ENCODE results near the gene MSI2. TPM values are rescaled to one million over a fixed set of nuclear protein-coding genes. Genes with fewer than 3 reads are reported as not detected.

The MSI2 gene
- total RNA-seq, 1 donor from 2014 or later = 23.1 TPM

DNA sequence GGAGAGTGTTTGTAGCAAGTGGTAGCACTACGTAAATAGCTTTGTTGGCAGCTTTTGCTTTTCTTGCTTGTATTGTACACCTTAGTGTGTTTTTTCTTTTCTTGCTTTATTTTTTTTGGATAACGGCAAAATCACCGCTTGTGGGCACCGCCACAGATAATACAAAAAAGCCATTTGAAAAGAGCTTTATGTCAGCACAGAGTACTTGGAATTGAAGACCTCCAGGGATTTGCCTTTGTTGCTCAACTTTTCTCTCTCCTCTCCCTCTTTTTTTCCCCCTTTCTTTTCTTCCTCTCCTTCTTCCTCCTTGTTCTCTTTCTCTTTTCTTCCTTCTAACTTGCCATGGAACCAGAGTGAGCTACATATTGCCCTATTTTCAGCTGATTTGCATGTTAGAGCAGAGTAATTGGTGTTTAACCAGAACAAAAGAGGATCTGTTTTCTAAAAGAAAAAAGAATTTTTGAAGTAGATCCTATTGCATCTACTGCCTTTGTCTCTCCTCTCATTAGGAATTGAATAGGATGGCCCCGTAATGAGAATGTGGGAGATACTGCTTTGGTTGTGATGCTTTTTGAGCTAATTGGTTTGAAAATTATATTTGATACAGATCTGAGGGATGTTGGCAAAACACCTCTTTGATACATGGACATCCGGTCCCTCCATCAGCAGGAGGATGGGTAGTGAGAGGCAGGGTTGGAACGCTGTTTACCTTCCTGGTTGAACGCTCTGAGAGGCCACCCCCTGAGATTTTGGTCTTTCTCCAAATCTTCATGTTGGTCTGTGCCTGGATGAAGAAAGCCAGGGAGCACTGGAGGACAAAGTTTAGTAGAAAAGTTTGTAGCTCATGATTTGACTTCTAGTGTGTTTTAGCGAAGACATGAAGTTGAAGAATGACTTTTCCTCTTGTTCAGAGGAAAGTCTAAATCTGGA is 85.6 kb downstream of the MSI2 start:
- no peak overlapping the region for H3K4me3 Mint-ChIP-seq (ENCODE audit: unreplicated experiment)

DNA sequence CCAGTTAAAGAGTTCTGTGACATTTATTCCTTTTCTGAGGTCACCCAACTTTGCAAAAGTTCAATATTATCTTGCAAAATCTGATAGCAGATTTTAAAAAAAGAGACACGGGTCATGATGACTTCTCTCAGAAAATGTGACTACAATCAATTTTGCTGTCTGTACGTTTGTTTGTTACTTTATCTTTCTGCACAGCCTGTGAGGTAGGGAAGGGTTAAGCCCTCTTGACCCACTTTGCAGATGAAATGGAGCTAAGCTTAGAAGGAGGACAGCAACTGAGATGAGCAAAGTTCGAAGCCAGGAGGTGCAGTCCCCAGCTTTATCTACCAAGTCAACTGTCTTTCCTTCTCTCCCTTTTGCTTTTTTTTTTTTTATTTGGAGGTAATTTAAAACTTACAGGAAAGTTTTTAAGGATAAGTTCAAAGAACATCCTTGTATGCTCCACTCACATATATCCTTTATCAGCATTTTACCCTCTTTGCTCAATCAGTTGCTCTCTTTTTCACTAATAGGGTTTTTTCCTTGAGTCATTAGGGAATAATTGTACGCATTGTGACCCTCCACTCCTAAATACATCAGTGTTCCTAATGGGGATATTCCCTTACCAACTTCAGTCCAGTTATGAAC is 86.8 kb downstream of the MSI2 start:
- no peaks in the 10 kb centered on the region for H3K9me3 Mint-ChIP-seq (ENCODE audit: low read depth)

More for the DNA sequence above, 85.6 kb downstream of the MSI2 start:
- Mint-ChIP-seq H3K27me3 (ENCODE audit: low read depth) (no peaks in the 10 kb centered on the region), H3K4me1 (ENCODE audit: low read depth) (no peaks in the 10 kb centered on the region), H3K9me3 (ENCODE audit: low read depth) (no peaks in the 10 kb centered on the region), H3K36me3 (ENCODE audit: low read depth) (peaks cover 3% of the 10 kb centered on the region), H3K27ac (ENCODE audit: unreplicated experiment) (no peak overlapping the region)
- TF ChIP-seq, protein P1, sequence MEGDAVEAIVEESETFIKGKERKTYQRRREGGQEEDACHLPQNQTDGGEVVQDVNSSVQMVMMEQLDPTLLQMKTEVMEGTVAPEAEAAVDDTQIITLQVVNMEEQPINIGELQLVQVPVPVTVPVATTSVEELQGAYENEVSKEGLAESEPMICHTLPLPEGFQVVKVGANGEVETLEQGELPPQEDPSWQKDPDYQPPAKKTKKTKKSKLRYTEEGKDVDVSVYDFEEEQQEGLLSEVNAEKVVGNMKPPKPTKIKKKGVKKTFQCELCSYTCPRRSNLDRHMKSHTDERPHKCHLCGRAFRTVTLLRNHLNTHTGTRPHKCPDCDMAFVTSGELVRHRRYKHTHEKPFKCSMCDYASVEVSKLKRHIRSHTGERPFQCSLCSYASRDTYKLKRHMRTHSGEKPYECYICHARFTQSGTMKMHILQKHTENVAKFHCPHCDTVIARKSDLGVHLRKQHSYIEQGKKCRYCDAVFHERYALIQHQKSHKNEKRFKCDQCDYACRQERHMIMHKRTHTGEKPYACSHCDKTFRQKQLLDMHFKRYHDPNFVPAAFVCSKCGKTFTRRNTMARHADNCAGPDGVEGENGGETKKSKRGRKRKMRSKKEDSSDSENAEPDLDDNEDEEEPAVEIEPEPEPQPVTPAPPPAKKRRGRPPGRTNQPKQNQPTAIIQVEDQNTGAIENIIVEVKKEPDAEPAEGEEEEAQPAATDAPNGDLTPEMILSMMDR (IDR thresholded peaks at IDR 0.05) = no peak
- DNase-seq (ENCODE audit: low spot score) = no peak

DNA sequence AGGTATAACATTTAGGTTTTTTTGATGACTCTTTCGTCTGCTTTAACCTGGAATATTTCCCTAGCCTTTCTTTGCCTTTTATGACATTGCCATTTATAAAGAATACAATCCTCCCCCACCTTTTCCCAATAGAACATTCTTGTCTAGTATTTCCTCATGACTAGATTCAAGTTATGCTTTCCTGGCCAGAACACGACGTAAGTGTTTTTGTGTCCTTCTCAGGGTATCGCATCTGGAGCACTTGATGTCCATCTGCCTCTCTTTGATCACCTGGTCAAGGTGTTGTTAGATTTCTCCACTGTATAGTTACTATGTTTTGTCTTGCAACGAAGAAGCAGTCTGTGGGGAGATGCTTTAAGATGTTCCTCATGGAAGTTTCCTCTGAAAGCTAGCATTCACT is 87.4 kb downstream of the MSI2 start:
- Mint-ChIP-seq H3K36me3 (ENCODE audit: low read depth) (peaks cover 11% of the 10 kb centered on the region), H3K4me3 (ENCODE audit: unreplicated experiment) (no peak overlapping the region), H3K27ac (ENCODE audit: unreplicated experiment) (no peak overlapping the region), H3K9me3 (ENCODE audit: low read depth) (no peaks in the 10 kb centered on the region), H3K27me3 (ENCODE audit: low read depth) (no peaks in the 10 kb centered on the region), H3K4me1 (ENCODE audit: low read depth) (no peaks in the 10 kb centered on the region)
- DNase-seq (ENCODE audit: low spot score) = no peak
- TF ChIP-seq, protein P1 (IDR thresholded peaks at IDR 0.05) = no peak

More for the DNA sequence above, 86.8 kb downstream of the MSI2 start:
- TF ChIP-seq, protein P1 (IDR thresholded peaks at IDR 0.05) = no peak
- H3K36me3 Mint-ChIP-seq (ENCODE audit: low read depth) = peaks cover 7% of the 10 kb centered on the region
- no peak overlapping the region for H3K4me3 Mint-ChIP-seq (ENCODE audit: unreplicated experiment)
- H3K27ac Mint-ChIP-seq (ENCODE audit: unreplicated experiment) = no peak overlapping the region
- H3K4me1 Mint-ChIP-seq (ENCODE audit: low read depth) = no peaks in the 10 kb centered on the region
- H3K27me3 Mint-ChIP-seq (ENCODE audit: low read depth) = no peaks in the 10 kb centered on the region
- no peak for DNase-seq (ENCODE audit: low spot score)

DNA sequence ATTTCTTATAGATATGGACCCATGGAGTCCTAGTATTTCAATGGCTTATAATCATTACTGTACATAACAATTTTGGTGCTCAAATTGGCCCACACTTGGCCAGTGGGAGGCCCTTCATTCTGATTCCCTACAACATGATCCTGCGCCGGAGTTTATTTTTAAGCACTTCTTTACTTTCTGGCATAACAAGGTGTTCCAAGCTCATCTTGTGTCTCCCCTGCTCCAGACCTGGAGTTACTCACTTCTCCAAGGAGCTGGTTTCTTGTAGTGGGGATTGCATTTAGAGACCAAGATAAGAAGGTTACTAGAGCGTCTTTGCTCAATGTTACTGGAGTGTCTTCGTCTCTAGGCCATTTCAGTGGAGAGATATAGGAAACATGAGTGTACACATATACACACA is 87.9 kb downstream of the MSI2 start:
- TF ChIP-seq, protein P1 (IDR thresholded peaks at IDR 0.05) = no peak
- Mint-ChIP-seq H3K27ac (ENCODE audit: unreplicated experiment) (no peak overlapping the region), H3K9me3 (ENCODE audit: low read depth) (no peaks in the 10 kb centered on the region), H3K4me3 (ENCODE audit: unreplicated experiment) (no peak overlapping the region), H3K27me3 (ENCODE audit: low read depth) (no peaks in the 10 kb centered on the region), H3K36me3 (ENCODE audit: low read depth) (peaks cover 13% of the 10 kb centered on the region), H3K4me1 (ENCODE audit: low read depth) (no peaks in the 10 kb centered on the region)
- no peak for DNase-seq (ENCODE audit: low spot score)

DNA sequence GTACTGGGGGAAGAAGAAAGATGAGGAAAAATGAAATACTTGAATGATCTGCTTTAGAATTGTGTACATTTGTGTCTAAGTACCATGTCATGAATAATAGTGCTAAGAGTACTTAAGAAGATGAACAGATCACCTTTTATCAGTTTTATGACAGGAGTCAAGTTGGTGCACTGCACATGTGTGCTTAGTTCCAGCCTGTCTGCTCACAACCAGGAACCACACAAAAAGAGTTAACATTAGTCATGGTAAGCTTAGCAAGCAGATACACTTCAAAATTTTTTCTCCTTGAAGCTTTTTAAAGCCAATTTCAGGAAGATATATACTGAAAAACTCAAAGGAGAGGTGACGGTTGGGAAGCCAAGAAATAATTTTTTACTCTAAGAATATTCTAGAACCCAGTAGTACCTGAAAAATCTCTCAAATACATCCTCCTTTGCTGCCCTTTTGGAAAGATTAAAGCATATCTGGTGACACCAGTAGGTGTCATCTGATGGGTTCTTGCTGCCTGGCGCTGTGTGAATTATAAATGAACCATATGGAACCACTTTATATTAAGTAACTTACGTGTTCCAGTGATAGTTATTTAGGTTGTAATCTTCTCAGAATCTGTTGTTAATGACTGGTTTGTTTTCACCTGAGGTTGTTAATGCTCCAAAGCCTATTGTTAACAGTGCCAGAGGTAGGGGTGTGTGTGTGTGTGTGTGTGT is 93.4 kb downstream of the MSI2 start:
- peaks cover 10% of the 10 kb centered on the region for H3K36me3 Mint-ChIP-seq (ENCODE audit: low read depth)
- DNase-seq (ENCODE audit: low spot score) = no peak
- no peaks in the 10 kb centered on the region for H3K4me1 Mint-ChIP-seq (ENCODE audit: low read depth)
- no peak overlapping the region for H3K4me3 Mint-ChIP-seq (ENCODE audit: unreplicated experiment)
- TF ChIP-seq, protein P1 (IDR thresholded peaks at IDR 0.05) = no peak
- no peaks in the 10 kb centered on the region for H3K27me3 Mint-ChIP-seq (ENCODE audit: low read depth)
- H3K27ac Mint-ChIP-seq (ENCODE audit: unreplicated experiment) = no peak overlapping the region
- H3K9me3 Mint-ChIP-seq (ENCODE audit: low read depth) = no peaks in the 10 kb centered on the region

All from chondrocyte (in vitro differentiated cells).